CD4-positive, alpha-beta T cell treated with Interleukin-10 for 1 hour (primary cell): Measurements from ENCODE around the gene VEZF1.

Source experiments
- DNase-seq: peaks from one replicate; pipeline ENCODE4 v3.0.0-alpha.2; 2020

VEZF1 gene

GRCh38 chr17:57925361-57925990, 62.6 kb downstream of the VEZF1 start:
- DNase-seq: no peak

GRCh38 chr17:57924677-57925076, 63.4 kb downstream of the VEZF1 start:
- no peak for DNase-seq
